Natural killer cell (primary cell): ENCODE data around the gene DIRAS3. TPM values are rescaled to one million over a fixed set of nuclear protein-coding genes. Genes with fewer than 3 reads are reported as not detected.

Experiments used
- ATAC-seq, 3 donors: fragments of 150-1000 bp in 2 of 3; fragments of 200-7000 bp in 1 of 3; cut with Tn5 transposase; 1 replicate in 1 of 3; 2 replicates in 2 of 3; pipeline ENCODE4 v1.10.0; 2021; ENCODE audit warnings: mild to moderate bottlenecking in 2 of 3, moderate library complexity in 2 of 3
- DNase-seq, 2 donors: peaks; one replicate each; pipeline versions ENCODE4 v3.0.0 to v3.0.0-alpha.2; 2013 to 2021; ENCODE audit warnings: mixed read lengths in 1 of 2
- H3K27ac ChIP-seq: one replicate; pipeline ENCODE4 v1.5.1; 2013; ENCODE audit warnings: mild to moderate bottlenecking, low read length
- H3K27me3 ChIP-seq: one replicate; pipeline ENCODE4 v1.6.1; 2013; ENCODE audit warnings: low read length; ENCODE audit not compliant: control insufficient read depth, insufficient read depth
- H3K36me3 ChIP-seq: one replicate; pipeline ENCODE4 v1.6.1; 2013; ENCODE audit warnings: low read length; ENCODE audit not compliant: control insufficient read depth, insufficient read depth
- H3K4me1 ChIP-seq: one replicate; pipeline ENCODE4 v1.6.1; 2013; ENCODE audit warnings: low read length; ENCODE audit not compliant: control insufficient read depth, insufficient read depth
- H3K4me3 ChIP-seq: one replicate; pipeline ENCODE4 v1.5.1; 2013; ENCODE audit warnings: low read length
- H3K9me3 ChIP-seq: one replicate; pipeline ENCODE4 v1.6.1; 2013; ENCODE audit warnings: low read length; ENCODE audit not compliant: control insufficient read depth, insufficient read depth
- H3K27ac Mint-ChIP-seq, 2 donors: one replicate each; pipeline ENCODE4 v1.8.0; 2022; ENCODE audit warnings: mild to moderate bottlenecking in 2 of 2, mixed read lengths in 2 of 2, moderate library complexity in 1 of 2
- H3K27me3 Mint-ChIP-seq, 2 donors: one replicate each; pipeline ENCODE4 v1.8.0; 2022; ENCODE audit warnings: low read depth in 2 of 2, mixed read lengths in 2 of 2
- H3K36me3 Mint-ChIP-seq: one replicate; pipeline ENCODE4 v1.8.0; 2022; ENCODE audit warnings: mixed read lengths
- H3K4me1 Mint-ChIP-seq, 2 donors: one replicate each; pipeline ENCODE4 v1.8.0; 2022; ENCODE audit warnings: mixed read lengths in 2 of 2
- H3K4me3 Mint-ChIP-seq: one replicate; pipeline ENCODE4 v1.8.0; 2022; ENCODE audit warnings: mild to moderate bottlenecking, moderate library complexity, mixed read lengths
- H3K9me3 Mint-ChIP-seq, 2 donors: one replicate each; pipeline ENCODE4 v1.8.0; 2022; ENCODE audit warnings: mixed read lengths in 2 of 2
- CTCF ChIP-seq: fragments of 200-600 bp; IDR thresholded peaks from one replicate; pipeline ENCODE4 v1.8.0; 2022; ENCODE audit warnings: antibody characterized with exemption
- WGBS: methylation state at CpG from one replicate; pipeline ENCODE4 v1.1.7; 2013; ENCODE audit warnings: missing lambda C conversion rate; ENCODE audit not compliant: insufficient coverage; 5-methylcytosine and 5-hydroxymethylcytosine counted together
- intact Hi-C: fragments of 100-400 bp; cut with micrococcal nuclease; formaldehyde crosslinking; loops from one replicate; pipeline ENCODE4 v1.14.2; 2022
- total RNA-seq, 4 donors: library from RNA; stranded (reverse); fragments of 120-200 nt in 1 of 4; gene quantifications; one replicate each; pipeline versions ENCODE4 v1.2.3 to v1.2.4, GENCODE V29; 2013 to 2022

The DIRAS3 gene
- total RNA-seq, 3 donors from 2014 or later (not counting 1 experiment from before 2014, with no cell fraction given), result not detected

- H3K36me3 Mint-ChIP-seq, result no peaks in the 10 kb centered on the region
- no peak for DNase-seq
- TF ChIP-seq CTCF, result no peak
- Histone ChIP-seq H3K27ac (no peak overlapping the region), H3K9me3 (no peaks in the 10 kb centered on the region), H3K4me1 (no peaks in the 10 kb centered on the region), H3K36me3 (no peaks in the 10 kb centered on the region), H3K4me3 (no peak overlapping the region), H3K27me3 (no peaks in the 10 kb centered on the region)
- no peaks in the 10 kb centered on the region for H3K4me1 Mint-ChIP-seq
- H3K9me3 Mint-ChIP-seq, result peaks cover 2 to 12% of the 10 kb centered on the region in 2 donors
- no peak for ATAC-seq
- intact Hi-C loops, result no loop called here
- H3K27ac Mint-ChIP-seq, result no peak overlapping the region
- H3K27me3 Mint-ChIP-seq, result no peaks in the 10 kb centered on the region
- 92% methylated on average over 22 of the region's 22 CpGs for WGBS
- H3K4me3 Mint-ChIP-seq, result no peak overlapping the region
Measured at GRCh38 chr1:68043443-68044090, 6.9 kb downstream of the DIRAS3 start.

- no peak overlapping the region for H3K4me3 Mint-ChIP-seq
- ATAC-seq (no peak), DNase-seq (no peak)
- H3K27ac Mint-ChIP-seq, result no peak overlapping the region
- TF ChIP-seq CTCF, result no peak
- Histone ChIP-seq H3K27me3 (no peaks in the 10 kb centered on the region), H3K9me3 (no peaks in the 10 kb centered on the region), H3K4me3 (no peak overlapping the region), H3K27ac (no peak overlapping the region), H3K4me1 (no peaks in the 10 kb centered on the region), H3K36me3 (no peaks in the 10 kb centered on the region)
- intact Hi-C loops, result no loop called here
- H3K9me3 Mint-ChIP-seq, result peaks cover 6 to 14% of the 10 kb centered on the region in 2 donors
- WGBS, result no CpG with 5 or more reads among the region's 2 CpGs
- no peaks in the 10 kb centered on the region for H3K36me3 Mint-ChIP-seq
- H3K27me3 Mint-ChIP-seq, result no peaks in the 10 kb centered on the region
- no peaks in the 10 kb centered on the region for H3K4me1 Mint-ChIP-seq
Measured at GRCh38 chr1:68036946-68037345, 13.5 kb downstream of the DIRAS3 start.

GRCh38 chr1:68029444-68029843 is 21.0 kb downstream of the DIRAS3 start:
- no peaks in the 10 kb centered on the region for H3K36me3 Mint-ChIP-seq
- intact Hi-C loops, result no loop called here
- 92% methylated on average over 1 of the region's 4 CpGs for WGBS
- Histone ChIP-seq H3K4me1 (no peaks in the 10 kb centered on the region), H3K27me3 (no peaks in the 10 kb centered on the region), H3K27ac (no peak overlapping the region), H3K36me3 (no peaks in the 10 kb centered on the region), H3K4me3 (no peak overlapping the region), H3K9me3 (no peaks in the 10 kb centered on the region)
- H3K27me3 Mint-ChIP-seq, result no peaks in the 10 kb centered on the region
- DNase-seq (no peak), ATAC-seq (no peak)
- no peak for TF ChIP-seq CTCF
- no peak overlapping the region for H3K4me3 Mint-ChIP-seq
- no peak overlapping the region for H3K27ac Mint-ChIP-seq
- H3K9me3 Mint-ChIP-seq, result peaks cover 3 to 5% of the 10 kb centered on the region in 2 donors
- H3K4me1 Mint-ChIP-seq, result no peaks in the 10 kb centered on the region

- no peaks in the 10 kb centered on the region for H3K36me3 ChIP-seq
- DNase-seq, result no peak
- no peaks in the 10 kb centered on the region for H3K9me3 ChIP-seq
- no peaks in the 10 kb centered on the region for H3K27me3 ChIP-seq
- peaks cover 0 to 5% of the 10 kb centered on the region in 2 donors for H3K9me3 Mint-ChIP-seq
- H3K4me1 ChIP-seq, result no peaks in the 10 kb centered on the region
- no peaks in the 10 kb centered on the region for H3K27me3 Mint-ChIP-seq
- intact Hi-C loops, result no loop called here
- H3K4me1 Mint-ChIP-seq, result no peaks in the 10 kb centered on the region
- no CpG with 5 or more reads among the region's 3 CpGs for WGBS
- TF ChIP-seq CTCF, result no peak
- ATAC-seq, result no peak
- no peak overlapping the region for H3K4me3 Mint-ChIP-seq
- H3K27ac ChIP-seq, result no peak overlapping the region
- H3K4me3 ChIP-seq, result no peak overlapping the region
- H3K36me3 Mint-ChIP-seq, result no peaks in the 10 kb centered on the region
- no peak overlapping the region for H3K27ac Mint-ChIP-seq
Measured at GRCh38 chr1:68028566-68028965, 21.9 kb downstream of the DIRAS3 start.
